Uterus (tissue), 4 donors: Measurements from ENCODE around the gene MAD1L1. TPM values are rescaled to one million over a fixed set of nuclear protein-coding genes. Genes with fewer than 3 reads are reported as not detected.

Source experiments
- DNase-seq, 2 donors: peaks; one replicate each; pipeline ENCODE4 v3.0.0-alpha.2; 2019 to 2020
- H3K27ac ChIP-seq, 2 donors: fragments of 200-600 bp; sonication (generic); 1 replicate in 1 of 2; 2 replicates in 1 of 2; pipeline ENCODE4 v1.5.1; 2016 to 2018
- H3K27me3 ChIP-seq, 2 donors: fragments of 200-600 bp; sonication (generic); one replicate each; pipeline ENCODE4 v1.5.1; 2018 to 2019; ENCODE audit warnings: control low read depth in 1 of 2
- H3K36me3 ChIP-seq, 2 donors: fragments of 200-600 bp; sonication (generic); one replicate each; pipeline ENCODE4 v1.5.1; 2019; ENCODE audit warnings: control low read depth in 1 of 2
- H3K4me1 ChIP-seq, 2 donors: fragments of 200-600 bp; sonication (generic); one replicate each; pipeline ENCODE4 v1.5.1; 2018 to 2019; ENCODE audit warnings: control low read depth in 1 of 2
- H3K4me3 ChIP-seq, 2 donors: fragments of 200-600 bp; sonication (generic); 1 replicate in 1 of 2; 2 replicates in 1 of 2; pipeline ENCODE4 v1.5.1; 2018 to 2019; ENCODE audit warnings: mild to moderate bottlenecking in 1 of 2
- H3K9me3 ChIP-seq, 2 donors: fragments of 200-600 bp; sonication (generic); one replicate each; pipeline ENCODE4 v1.5.1; 2019; ENCODE audit warnings: control low read depth in 1 of 2
- CTCF ChIP-seq, 4 experiments: fragments of 200-600 bp in 2 of 4; fragments of 450-650 bp in 2 of 4; sonication (generic) in 2 of 4; IDR thresholded peaks; one replicate each; pipeline ENCODE4 v1.5.1; 2016 to 2019; ENCODE audit warnings: antibody characterized with exemption in 4 of 4, mild to moderate bottlenecking in 2 of 4, moderate library complexity in 1 of 4
- POLR2A ChIP-seq, 2 donors: fragments of 450-650 bp; IDR thresholded peaks; one replicate each; pipeline ENCODE4 v1.6.1; 2016; ENCODE audit warnings: antibody characterized with exemption in 2 of 2, mild to moderate bottlenecking in 1 of 2, moderate library complexity in 1 of 2
- intact Hi-C: fragments of 100-400 bp; cut with DNase I; formaldehyde crosslinking; loops from one replicate; pipeline ENCODE4 v1.15.1; 2023; ENCODE audit warnings: low total_unique reads
- total RNA-seq, 4 donors: library from RNA; depleted of rRNA in 3 of 4; stranded (reverse); fragments of >200 nt in 3 of 4; gene quantifications; one replicate each; pipeline versions ENCODE4 v1.1.0 to v1.2.4, GENCODE V29; 2014 to 2023
- donor health status: DM: yes; HTN: yes; CAD: no.

The MAD1L1 gene
- total RNA-seq, 4 donors from 2014 or later = 13.3 to 37.4 (median 33.1) TPM

DNA sequence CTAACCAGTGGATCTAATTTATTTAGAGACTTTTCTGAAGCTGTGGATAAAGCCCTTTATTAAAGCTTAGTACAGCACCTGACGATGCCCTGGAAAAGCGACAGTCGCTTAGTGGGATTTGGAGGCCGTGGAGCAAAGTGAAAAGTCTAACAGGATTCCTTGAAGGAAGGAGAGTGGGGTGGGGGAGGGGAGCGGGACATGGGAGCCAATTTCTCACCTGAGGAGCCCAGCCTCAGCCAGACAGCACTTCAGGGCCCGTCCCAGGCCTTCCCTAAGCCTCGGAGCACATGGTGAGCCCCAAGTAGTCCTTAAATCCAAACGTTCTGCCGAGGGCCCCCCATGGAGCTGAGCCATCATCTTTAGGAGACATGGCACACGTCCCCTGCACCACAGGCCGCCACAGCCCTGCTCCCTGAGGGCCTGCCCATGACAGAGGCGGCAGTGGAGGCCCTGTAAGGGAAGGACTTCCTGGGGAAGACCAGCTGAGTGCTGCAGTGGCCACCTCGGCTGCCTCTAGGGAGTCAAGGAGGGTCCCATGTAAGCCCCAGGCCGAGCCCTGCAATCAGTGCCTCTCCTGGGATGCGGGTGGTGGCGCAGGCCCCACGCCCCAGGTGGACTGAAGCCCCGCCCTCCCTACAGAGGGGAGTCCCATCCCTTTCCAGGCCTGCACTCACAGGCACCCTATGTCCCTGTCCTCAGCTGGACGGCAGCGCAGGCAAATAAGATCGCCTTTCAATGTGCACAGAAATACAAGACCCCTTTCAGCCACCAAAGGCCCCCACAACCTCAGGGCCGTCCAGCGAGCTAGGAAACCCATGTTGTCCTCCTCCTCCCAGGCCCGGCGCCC lies 187.0 kb downstream of the MAD1L1 start:
- intact Hi-C loops = no loop called here
- Histone ChIP-seq H3K27ac (no peak overlapping the region), H3K9me3 (no peaks in the 10 kb centered on the region), H3K36me3 (no peaks in the 10 kb centered on the region), H3K4me1 (no peaks in the 10 kb centered on the region), H3K4me3 (no peak overlapping the region), H3K27me3 (no peaks in the 10 kb centered on the region)
- no peak for TF ChIP-seq CTCF (IDR thresholded peaks at IDR 0.05)
- TF ChIP-seq POLR2A (IDR thresholded peaks at IDR 0.05) = no peak
- DNase-seq = no peak

- intact Hi-C loops = no loop called here
- Histone ChIP-seq H3K9me3 (no peaks in the 10 kb centered on the region), H3K27ac (no peak overlapping the region), H3K4me3 (no peak overlapping the region), H3K27me3 (no peaks in the 10 kb centered on the region), H3K36me3 (no peaks in the 10 kb centered on the region), H3K4me1 (no peaks in the 10 kb centered on the region)
- TF ChIP-seq CTCF (IDR thresholded peaks at IDR 0.05) (no peak), POLR2A (IDR thresholded peaks at IDR 0.05) (no peak)
- no peak for DNase-seq
Measured at GRCh38 chr7:2044883-2045471, 187.8 kb downstream of the MAD1L1 start.

GRCh38 chr7:2044311-2044882 lies 188.3 kb downstream of the MAD1L1 start:
- Histone ChIP-seq H3K9me3 (no peaks in the 10 kb centered on the region), H3K27ac (no peak overlapping the region), H3K4me3 (no peak overlapping the region), H3K27me3 (no peaks in the 10 kb centered on the region), H3K4me1 (no peaks in the 10 kb centered on the region), H3K36me3 (no peaks in the 10 kb centered on the region)
- intact Hi-C loops = no loop called here
- DNase-seq = no peak
- TF ChIP-seq CTCF (IDR thresholded peaks at IDR 0.05) = no peak
- no peak for TF ChIP-seq POLR2A (IDR thresholded peaks at IDR 0.05)

DNA sequence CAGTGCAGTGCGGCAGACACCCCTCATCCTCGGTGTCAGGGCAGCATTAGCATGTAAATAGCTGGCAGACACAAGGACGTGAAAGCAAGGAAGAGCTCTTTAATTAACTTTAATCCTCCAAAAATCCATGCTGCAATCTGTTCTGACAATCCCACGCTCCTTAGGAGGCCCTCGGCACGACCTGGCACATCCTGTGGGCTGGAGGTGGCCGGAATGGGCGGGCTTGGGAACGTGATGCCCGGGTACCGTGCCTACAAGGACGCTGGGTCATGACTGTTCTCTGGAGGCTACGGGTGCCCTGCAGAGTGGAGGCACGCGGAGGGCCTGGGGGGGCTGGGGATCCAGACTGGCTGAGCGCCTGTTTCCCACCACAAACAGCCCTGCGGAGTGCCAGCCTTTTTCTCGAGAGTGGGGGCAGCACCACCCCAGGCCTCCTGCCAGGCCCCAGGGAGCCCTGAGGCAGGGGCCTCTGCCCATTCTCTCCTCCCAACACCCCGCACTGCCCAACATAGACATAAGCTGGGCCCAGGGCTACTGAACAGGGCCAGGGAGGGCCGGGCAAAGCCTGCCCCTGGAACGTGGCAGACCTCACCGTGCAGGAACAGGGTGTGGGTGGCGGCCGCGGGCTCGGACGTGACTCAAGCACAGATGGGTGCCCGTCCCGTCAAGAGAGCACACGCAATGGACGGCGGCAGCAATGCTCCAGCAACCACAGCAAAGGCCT lies 189.3 kb downstream of the MAD1L1 start:
- Histone ChIP-seq H3K9me3 (no peaks in the 10 kb centered on the region), H3K36me3 (no peaks in the 10 kb centered on the region), H3K27ac (no peak overlapping the region), H3K4me3 (no peak overlapping the region), H3K27me3 (no peaks in the 10 kb centered on the region), H3K4me1 (no peaks in the 10 kb centered on the region)
- TF ChIP-seq CTCF (IDR thresholded peaks at IDR 0.05) = no peak
- TF ChIP-seq POLR2A (IDR thresholded peaks at IDR 0.05) = no peak
- intact Hi-C loops = no loop called here
- DNase-seq = no peak
